ENCODE results near the gene DDI1.

DNA sequence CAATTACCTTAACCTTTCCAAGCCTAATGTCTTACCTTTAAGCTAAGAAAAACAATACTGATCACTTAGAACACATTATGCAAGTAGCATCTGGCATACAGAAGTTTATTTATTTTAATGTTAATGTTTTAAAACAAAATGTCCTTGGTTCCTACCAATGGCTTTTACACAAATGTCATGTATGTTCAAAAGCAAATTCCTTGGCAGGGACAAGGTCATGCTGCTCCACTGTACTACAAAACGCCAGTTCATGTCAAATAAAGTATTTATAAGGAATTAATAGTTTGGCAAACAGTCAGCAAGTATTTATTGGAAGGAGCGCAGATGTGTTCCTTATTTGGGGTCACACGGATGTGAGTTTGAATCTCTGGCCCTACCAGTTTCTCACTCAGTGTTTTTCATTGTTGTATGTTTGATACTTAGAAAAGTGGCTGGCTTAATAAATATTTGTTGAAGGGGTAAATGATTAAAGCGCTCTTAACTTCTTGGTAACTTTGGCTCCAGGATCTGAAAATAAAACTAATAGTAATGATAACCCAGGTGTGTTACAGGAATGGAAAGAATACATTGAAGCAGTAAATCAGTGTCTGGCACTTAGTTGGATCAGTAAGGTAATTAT is 18.6 kb downstream of the DDI1 start:
- TF ChIP-seq ZNF24 (IDR thresholded peaks at IDR 0.05) (no peak), HDAC1 (IDR thresholded peaks at IDR 0.05) (no peak), POLR2A (conservative IDR thresholded peaks at IDR 0.05) (no peak), TEAD1 (CRISPR knock-in tag; IDR thresholded peaks at IDR 0.05) (no peak), HDGF (IDR thresholded peaks at IDR 0.05) (no peak), GATAD2A (IDR thresholded peaks at IDR 0.05) (no peak), FOXK2 (conservative IDR thresholded peaks at IDR 0.05 in 1 of 2, IDR thresholded peaks at IDR 0.05 in 1 of 2; ENCODE audit: low read depth in 2 of 2) (no peak), CHD2 (IDR thresholded peaks at IDR 0.05; ENCODE audit: low read depth, low read length) (no peak), SRF (CRISPR knock-in tag; IDR thresholded peaks at IDR 0.05) (no peak), ZZZ3 (IDR thresholded peaks at IDR 0.05) (no peak), MYC (IDR thresholded peaks at IDR 0.05; ENCODE audit: low read depth, low read length) (no peak), MYC (CRISPR knock-in tag; IDR thresholded peaks at IDR 0.05; ENCODE audit: borderline replicate concordance, low read depth) (no peak)
- TF ChIP-seq, protein P1, sequence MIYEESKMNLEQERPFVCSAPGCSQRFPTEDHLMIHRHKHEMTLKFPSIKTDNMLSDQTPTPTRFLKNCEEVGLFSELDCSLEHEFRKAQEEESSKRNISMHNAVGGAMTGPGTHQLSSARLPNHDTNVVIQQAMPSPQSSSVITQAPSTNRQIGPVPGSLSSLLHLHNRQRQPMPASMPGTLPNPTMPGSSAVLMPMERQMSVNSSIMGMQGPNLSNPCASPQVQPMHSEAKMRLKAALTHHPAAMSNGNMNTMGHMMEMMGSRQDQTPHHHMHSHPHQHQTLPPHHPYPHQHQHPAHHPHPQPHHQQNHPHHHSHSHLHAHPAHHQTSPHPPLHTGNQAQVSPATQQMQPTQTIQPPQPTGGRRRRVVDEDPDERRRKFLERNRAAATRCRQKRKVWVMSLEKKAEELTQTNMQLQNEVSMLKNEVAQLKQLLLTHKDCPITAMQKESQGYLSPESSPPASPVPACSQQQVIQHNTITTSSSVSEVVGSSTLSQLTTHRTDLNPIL (CRISPR knock-in tag; IDR thresholded peaks at IDR 0.05) = no peak
- TF ChIP-seq, protein P2, sequence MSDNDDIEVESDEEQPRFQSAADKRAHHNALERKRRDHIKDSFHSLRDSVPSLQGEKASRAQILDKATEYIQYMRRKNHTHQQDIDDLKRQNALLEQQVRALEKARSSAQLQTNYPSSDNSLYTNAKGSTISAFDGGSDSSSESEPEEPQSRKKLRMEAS (CRISPR knock-in tag; IDR thresholded peaks at IDR 0.05) = no peak
- TF ChIP-seq, protein P3, sequence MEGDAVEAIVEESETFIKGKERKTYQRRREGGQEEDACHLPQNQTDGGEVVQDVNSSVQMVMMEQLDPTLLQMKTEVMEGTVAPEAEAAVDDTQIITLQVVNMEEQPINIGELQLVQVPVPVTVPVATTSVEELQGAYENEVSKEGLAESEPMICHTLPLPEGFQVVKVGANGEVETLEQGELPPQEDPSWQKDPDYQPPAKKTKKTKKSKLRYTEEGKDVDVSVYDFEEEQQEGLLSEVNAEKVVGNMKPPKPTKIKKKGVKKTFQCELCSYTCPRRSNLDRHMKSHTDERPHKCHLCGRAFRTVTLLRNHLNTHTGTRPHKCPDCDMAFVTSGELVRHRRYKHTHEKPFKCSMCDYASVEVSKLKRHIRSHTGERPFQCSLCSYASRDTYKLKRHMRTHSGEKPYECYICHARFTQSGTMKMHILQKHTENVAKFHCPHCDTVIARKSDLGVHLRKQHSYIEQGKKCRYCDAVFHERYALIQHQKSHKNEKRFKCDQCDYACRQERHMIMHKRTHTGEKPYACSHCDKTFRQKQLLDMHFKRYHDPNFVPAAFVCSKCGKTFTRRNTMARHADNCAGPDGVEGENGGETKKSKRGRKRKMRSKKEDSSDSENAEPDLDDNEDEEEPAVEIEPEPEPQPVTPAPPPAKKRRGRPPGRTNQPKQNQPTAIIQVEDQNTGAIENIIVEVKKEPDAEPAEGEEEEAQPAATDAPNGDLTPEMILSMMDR (IDR thresholded peaks at IDR 0.05 in 2 of 3, conservative IDR thresholded peaks at IDR 0.05 in 1 of 3; ENCODE audit: insufficient read depth in 2 of 3, low read depth in 1 of 3, low read length in 3 of 3) = no peak
